A549 (cell line): Measurements from ENCODE around the gene ESR2.

Source experiments
- BHLHE40 ChIP-seq: IDR thresholded peaks from 2 replicates; pipeline ENCODE4 v1.6.1; 2012; ENCODE audit warnings: low read depth, low read length, inconsistent platforms
- CEBPB ChIP-seq, 2 experiments: fragments of >200 bp in 1 of 2; sonication (Bioruptor Twin) in 1 of 2; formaldehyde crosslinking in 1 of 2; IDR thresholded peaks; 2 replicates each; pipeline ENCODE4 v1.6.1; 2012 to 2016
- CHD2 ChIP-seq: fragments of 150-350 bp; IDR thresholded peaks from 2 replicates; pipeline ENCODE4 v1.6.1; 2014; ENCODE audit warnings: low read length; ENCODE audit not compliant: partially characterized antibody
- CTCF ChIP-seq: fragments of >200 bp; sonication (Bioruptor Twin); formaldehyde crosslinking; IDR thresholded peaks from 3 replicates; pipeline ENCODE4 v1.5.1; 2016
- EP300 ChIP-seq, 2 experiments: fragments of >200 bp; sonication (Bioruptor Twin); formaldehyde crosslinking; IDR thresholded peaks; 2 replicates in 1 of 2; 3 replicates in 1 of 2; pipeline ENCODE4 v1.6.1; 2016 to 2017
- ESRRA ChIP-seq: fragments of 150-350 bp; IDR thresholded peaks from 2 replicates; pipeline ENCODE4 v1.6.1; 2014; ENCODE audit warnings: mild to moderate bottlenecking, low read length, borderline replicate concordance
- HMGXB4 ChIP-seq: fragments of 250-450 bp; sonication (Bioruptor Pico); IDR thresholded peaks from 2 replicates; pipeline ENCODE4 v1.5.0; 2021; ENCODE audit warnings: mild to moderate bottlenecking, moderate library complexity, borderline replicate concordance
- HOXA7 ChIP-seq: fragments of 250-450 bp; sonication (Bioruptor Pico); IDR thresholded peaks from 2 replicates; pipeline ENCODE4 v1.5.0; 2020; ENCODE audit warnings: mild to moderate bottlenecking, moderate library complexity
- MYC ChIP-seq: IDR thresholded peaks from 2 replicates; pipeline ENCODE4 v1.6.1; 2012; ENCODE audit warnings: mild to moderate bottlenecking, inconsistent platforms, low read length, improper control_type of control experiment, borderline replicate concordance
- POLR2A ChIP-seq: IDR thresholded peaks from 2 replicates; pipeline ENCODE4 v1.6.1; 2012; ENCODE audit warnings: mild to moderate bottlenecking, low read length
- RARB ChIP-seq: fragments of 250-450 bp; sonication (Bioruptor Pico); IDR thresholded peaks from 2 replicates; pipeline ENCODE4 v1.8.0; 2021; ENCODE audit warnings: mild to moderate bottlenecking, moderate library complexity
- REST ChIP-seq: fragments of 200-600 bp; sonication (generic); IDR thresholded peaks from 2 replicates; pipeline ENCODE4 v1.6.1; 2016; ENCODE audit warnings: antibody characterized with exemption, mild to moderate bottlenecking, moderate library complexity
- RFX5 ChIP-seq: fragments of 450-650 bp; IDR thresholded peaks from 2 replicates; pipeline ENCODE4 v1.7.1; 2014; ENCODE audit warnings: antibody characterized with exemption, mild to moderate bottlenecking, moderate library complexity

GRCh38 chr14:64195199-64195598, 99.0 kb downstream of the ESR2 start:
- no peak for TF ChIP-seq BHLHE40
- TF ChIP-seq EP300 (IDR thresholded peaks at IDR 0.05): no peak
- no peak for TF ChIP-seq CTCF
- TF ChIP-seq CEBPB (IDR thresholded peaks at IDR 0.05): no peak
- no peak for TF ChIP-seq POLR2A
- no peak for TF ChIP-seq HOXA7 (CRISPR knock-in tag)
- TF ChIP-seq CHD2: no peak
- TF ChIP-seq HMGXB4 (CRISPR knock-in tag): no peak
- no peak for TF ChIP-seq RFX5
- TF ChIP-seq ESRRA: no peak
- TF ChIP-seq MYC: no peak
- TF ChIP-seq RARB (CRISPR knock-in tag): no peak
- TF ChIP-seq REST: no peak
